Measurements from ENCODE around the gene FREM1. TPM values are rescaled to one million over a fixed set of nuclear protein-coding genes. Genes with fewer than 3 reads are reported as not detected.

FREM1 gene
- total RNA-seq, 1 experiment from 2014 or later, result 1.8 TPM

DNA sequence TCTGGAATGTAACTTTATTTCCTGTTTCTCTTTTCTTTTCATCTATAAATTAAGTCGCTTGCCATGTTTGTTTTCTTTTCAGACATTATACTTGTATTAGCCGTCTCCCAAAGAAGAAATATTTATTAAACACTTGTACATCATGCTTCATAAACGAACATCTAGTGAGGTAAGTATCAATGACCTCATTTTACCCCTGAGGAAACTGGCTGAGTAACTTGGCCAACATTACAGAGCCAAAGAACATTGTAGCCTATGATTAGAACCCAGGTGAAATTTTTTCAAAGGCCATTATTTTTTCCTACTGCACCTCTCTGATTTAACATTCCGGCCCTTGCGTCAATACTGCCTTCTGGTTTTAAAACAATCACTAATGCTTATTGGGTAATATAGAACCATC is 4.2 kb downstream of the FREM1 start:
- Histone ChIP-seq H3K4me3 (no peak overlapping the region), H3K27ac (no peak overlapping the region), H3K9me3 (replicated peaks) (no peaks in the 10 kb centered on the region), H3K36me3 (no peaks in the 10 kb centered on the region), H3K4me1 (replicated peaks) (peaks cover 14% of the 10 kb centered on the region), H3K27me3 (replicated peaks) (no peaks in the 10 kb centered on the region)
- no peak for DNase-seq (ENCODE audit: low read depth in 1 of 2, low spot score in 2 of 2)

DNA sequence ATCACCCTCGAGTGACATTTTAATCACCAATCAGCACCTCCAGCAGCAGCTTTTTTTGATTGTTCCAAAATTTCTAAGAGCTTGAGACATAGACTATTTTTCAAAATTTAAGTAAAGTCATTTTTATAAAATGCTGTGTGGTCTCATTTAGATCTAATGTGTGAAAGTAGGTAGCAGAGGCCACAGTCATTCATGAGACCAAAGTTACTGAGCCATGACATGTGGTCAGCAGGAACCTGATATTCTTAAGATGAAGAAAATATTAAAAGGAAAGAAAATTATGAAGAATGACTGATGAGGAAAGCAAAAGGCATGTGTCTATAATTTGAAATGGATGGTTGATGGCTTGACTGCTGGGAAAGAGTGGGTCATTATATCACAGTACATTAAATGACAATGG is 7.2 kb downstream of the FREM1 start:
- no peaks in the 10 kb centered on the region for H3K36me3 ChIP-seq
- no peak overlapping the region for H3K27ac ChIP-seq
- no peaks in the 10 kb centered on the region for H3K27me3 ChIP-seq (replicated peaks)
- no peaks in the 10 kb centered on the region for H3K9me3 ChIP-seq (replicated peaks)
- H3K4me3 ChIP-seq, result no peak overlapping the region
- H3K4me1 ChIP-seq (replicated peaks), result no peaks in the 10 kb centered on the region
- no peak for DNase-seq (ENCODE audit: low read depth in 1 of 2, low spot score in 2 of 2)

DNA sequence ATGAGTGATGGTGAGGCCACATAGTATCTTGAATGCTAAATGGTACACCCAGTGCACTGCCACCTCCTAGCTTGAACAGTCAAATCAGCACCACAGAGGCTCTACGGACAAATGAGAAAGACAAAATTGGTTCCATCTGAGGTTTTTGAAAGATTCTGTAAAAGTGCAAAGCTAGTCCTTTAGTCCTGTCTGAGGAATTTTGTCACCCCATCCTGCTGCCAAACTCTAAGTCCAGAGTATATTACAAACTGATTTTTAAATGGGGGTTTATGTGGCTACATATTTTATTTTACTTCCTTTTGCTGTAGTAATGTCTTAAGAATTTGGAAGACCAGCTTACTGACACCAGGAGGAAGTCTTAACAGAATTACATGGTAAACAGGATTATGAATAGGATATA is 7.7 kb downstream of the FREM1 start:
- no peak overlapping the region for H3K27ac ChIP-seq
- H3K4me3 ChIP-seq, result no peak overlapping the region
- H3K36me3 ChIP-seq, result no peaks in the 10 kb centered on the region
- DNase-seq (ENCODE audit: low read depth in 1 of 2, low spot score in 2 of 2), result no peak
- no peaks in the 10 kb centered on the region for H3K27me3 ChIP-seq (replicated peaks)
- no peaks in the 10 kb centered on the region for H3K9me3 ChIP-seq (replicated peaks)
- no peaks in the 10 kb centered on the region for H3K4me1 ChIP-seq (replicated peaks)

DNA sequence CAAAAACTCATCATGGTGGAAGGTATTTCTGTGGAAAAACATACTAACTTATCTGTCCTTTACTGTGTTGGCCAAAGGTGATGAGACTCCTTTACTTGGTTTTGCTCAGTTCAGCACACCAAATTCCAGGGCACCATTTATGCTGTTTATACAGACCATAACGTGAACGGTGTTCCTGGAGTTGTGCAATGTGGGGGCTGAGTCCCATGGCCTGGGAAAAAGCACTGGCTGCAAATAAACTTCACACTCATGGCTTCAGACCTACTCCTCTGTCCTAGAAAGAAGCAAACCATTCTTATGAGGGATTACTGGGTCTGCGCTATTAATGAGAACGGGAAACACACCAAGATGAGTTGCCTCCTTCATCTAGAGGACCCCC is 10.4 kb downstream of the FREM1 start:
- no peak overlapping the region for H3K4me3 ChIP-seq
- no peak overlapping the region for H3K27ac ChIP-seq
- DNase-seq (ENCODE audit: low read depth in 1 of 2, low spot score in 2 of 2), result no peak
- no peaks in the 10 kb centered on the region for H3K9me3 ChIP-seq (replicated peaks)
- H3K27me3 ChIP-seq (replicated peaks), result no peaks in the 10 kb centered on the region
- no peaks in the 10 kb centered on the region for H3K4me1 ChIP-seq (replicated peaks)
- H3K36me3 ChIP-seq, result no peaks in the 10 kb centered on the region

DNA sequence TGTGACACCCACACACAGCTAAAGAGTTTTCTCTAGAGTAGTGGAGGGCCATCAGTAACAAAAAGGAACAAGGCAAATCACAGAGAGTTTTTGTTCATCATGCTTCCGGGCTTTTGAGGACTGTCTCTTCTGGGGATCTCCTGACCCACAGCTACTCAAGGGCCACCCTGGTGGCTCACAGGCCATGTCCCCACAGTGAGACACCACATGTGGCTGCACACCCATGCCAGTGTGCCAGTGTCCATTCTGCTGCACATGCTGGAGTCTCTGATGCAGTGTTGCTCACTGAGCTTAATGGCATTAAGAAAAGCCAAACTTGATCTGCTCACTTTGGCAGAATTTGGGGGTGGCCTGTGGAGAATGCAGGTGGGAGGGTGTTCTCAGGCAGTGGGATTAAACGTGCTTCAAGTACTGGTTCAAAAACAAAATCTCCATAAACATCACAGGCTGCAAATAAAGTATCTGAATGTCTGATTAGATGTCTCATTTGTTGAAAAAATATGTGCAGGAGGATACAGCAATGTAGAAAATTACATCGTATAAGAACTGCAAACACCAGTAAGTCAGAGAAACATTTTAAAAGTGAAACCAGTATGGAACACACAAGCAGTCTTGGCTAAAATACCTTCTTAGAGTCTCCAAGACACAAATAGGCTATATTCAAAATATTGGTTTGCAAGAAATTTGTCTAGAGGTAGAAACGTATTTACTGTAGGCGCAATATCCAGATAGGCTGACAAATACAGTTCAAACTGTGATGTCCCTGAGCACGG is 11.0 kb downstream of the FREM1 start:
- no peaks in the 10 kb centered on the region for H3K36me3 ChIP-seq
- no peak for DNase-seq (ENCODE audit: low read depth in 1 of 2, low spot score in 2 of 2)
- no peaks in the 10 kb centered on the region for H3K4me1 ChIP-seq (replicated peaks)
- H3K27me3 ChIP-seq (replicated peaks), result no peaks in the 10 kb centered on the region
- no peak overlapping the region for H3K4me3 ChIP-seq
- no peaks in the 10 kb centered on the region for H3K9me3 ChIP-seq (replicated peaks)
- H3K27ac ChIP-seq, result no peak overlapping the region

DNA sequence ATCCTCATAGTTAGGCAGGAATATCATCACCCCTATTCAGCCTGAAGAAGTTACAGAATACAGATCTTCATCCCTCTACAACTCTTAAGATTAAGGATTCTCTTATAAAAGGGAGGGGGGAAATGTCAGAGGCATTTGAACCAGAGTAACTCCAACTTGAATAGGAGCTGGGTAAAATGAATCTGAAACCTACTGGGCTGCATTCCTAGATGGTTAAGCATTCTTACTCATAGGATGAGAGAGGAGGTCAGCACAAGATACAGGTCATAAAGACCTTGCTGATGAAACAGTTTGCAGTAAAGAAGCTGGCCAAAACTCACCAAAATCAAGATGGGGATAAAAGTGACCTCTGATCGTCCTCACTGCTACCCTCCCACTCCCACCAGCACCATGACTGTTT is 14.4 kb downstream of the FREM1 start:
- Histone ChIP-seq H3K27me3 (replicated peaks) (no peaks in the 10 kb centered on the region), H3K36me3 (no peaks in the 10 kb centered on the region), H3K4me1 (replicated peaks) (no peaks in the 10 kb centered on the region), H3K9me3 (replicated peaks) (no peaks in the 10 kb centered on the region), H3K27ac (no peak overlapping the region), H3K4me3 (no peak overlapping the region)
- no peak for DNase-seq (ENCODE audit: low read depth in 1 of 2, low spot score in 2 of 2)

DNA sequence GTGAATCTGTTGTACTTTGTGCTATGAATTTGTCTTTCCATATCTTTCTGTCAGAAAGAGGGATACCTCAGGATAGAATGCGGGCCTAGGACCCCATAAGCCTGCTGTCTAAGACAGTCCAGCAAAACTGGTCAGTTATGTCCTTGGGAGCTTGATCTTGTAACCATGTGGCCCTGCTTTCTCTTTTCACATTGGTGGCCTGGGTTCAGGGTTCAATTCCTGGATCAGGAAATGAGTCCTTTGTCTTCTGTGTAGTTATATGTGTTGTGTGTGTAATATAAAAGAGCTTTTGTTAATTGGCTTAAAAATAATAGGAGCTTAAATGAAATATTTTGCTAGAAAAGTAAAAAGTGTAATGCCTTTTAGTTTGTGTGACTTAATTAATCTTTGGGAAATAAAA is 16.9 kb downstream of the FREM1 start:
- H3K4me1 ChIP-seq (replicated peaks), result no peaks in the 10 kb centered on the region
- H3K4me3 ChIP-seq, result no peak overlapping the region
- no peak overlapping the region for H3K27ac ChIP-seq
- H3K36me3 ChIP-seq, result no peaks in the 10 kb centered on the region
- H3K9me3 ChIP-seq (replicated peaks), result no peaks in the 10 kb centered on the region
- H3K27me3 ChIP-seq (replicated peaks), result no peaks in the 10 kb centered on the region
- no peak for DNase-seq (ENCODE audit: low read depth in 1 of 2, low spot score in 2 of 2)

DNA sequence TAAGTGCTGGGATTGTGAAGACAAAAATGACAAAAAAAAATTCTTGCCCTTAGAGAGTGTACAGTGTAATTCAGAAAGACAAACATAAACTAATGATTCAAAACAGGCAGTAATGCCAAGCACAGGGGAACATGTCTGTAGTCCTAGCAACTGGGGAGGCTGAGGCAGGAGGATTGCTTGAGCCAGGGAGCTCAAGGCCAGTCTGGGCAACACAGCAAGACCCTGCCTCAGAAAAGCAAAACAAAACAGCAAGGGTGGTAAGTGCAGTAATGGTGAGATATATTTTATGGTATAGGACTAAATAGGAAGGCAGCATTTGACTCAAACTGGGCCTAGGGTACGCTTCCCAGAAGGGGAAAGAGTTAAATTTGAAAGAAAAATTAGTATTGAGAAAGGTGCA is 18.9 kb downstream of the FREM1 start:
- no peaks in the 10 kb centered on the region for H3K4me1 ChIP-seq (replicated peaks)
- no peak overlapping the region for H3K4me3 ChIP-seq
- no peak for DNase-seq (ENCODE audit: low read depth in 1 of 2, low spot score in 2 of 2)
- H3K36me3 ChIP-seq, result no peaks in the 10 kb centered on the region
- no peaks in the 10 kb centered on the region for H3K27me3 ChIP-seq (replicated peaks)
- H3K27ac ChIP-seq, result no peak overlapping the region
- H3K9me3 ChIP-seq (replicated peaks), result no peaks in the 10 kb centered on the region

DNA sequence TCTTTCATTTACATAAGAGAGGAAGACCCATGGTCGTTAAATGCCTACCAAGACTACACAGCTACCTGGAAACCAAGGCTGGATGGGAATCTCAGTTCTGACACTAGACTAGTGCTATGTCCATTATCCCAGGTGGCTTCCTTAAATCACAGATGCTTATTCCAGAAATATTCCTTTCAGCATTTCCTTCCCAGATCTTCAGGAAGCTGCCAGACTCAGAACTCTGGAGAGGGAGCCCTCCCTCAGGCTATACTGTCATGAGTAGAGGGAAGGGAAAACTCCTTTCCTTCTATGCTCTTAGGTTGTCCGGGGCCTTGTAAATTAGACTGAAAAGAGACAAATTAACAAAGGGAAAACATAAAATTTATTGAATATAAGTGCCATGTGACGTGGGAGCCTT is 20.8 kb downstream of the FREM1 start:
- no peaks in the 10 kb centered on the region for H3K9me3 ChIP-seq (replicated peaks)
- H3K4me1 ChIP-seq (replicated peaks), result no peaks in the 10 kb centered on the region
- H3K27me3 ChIP-seq (replicated peaks), result no peaks in the 10 kb centered on the region
- no peaks in the 10 kb centered on the region for H3K36me3 ChIP-seq
- H3K27ac ChIP-seq, result no peak overlapping the region
- no peak for DNase-seq (ENCODE audit: low read depth in 1 of 2, low spot score in 2 of 2)
- no peak overlapping the region for H3K4me3 ChIP-seq

DNA sequence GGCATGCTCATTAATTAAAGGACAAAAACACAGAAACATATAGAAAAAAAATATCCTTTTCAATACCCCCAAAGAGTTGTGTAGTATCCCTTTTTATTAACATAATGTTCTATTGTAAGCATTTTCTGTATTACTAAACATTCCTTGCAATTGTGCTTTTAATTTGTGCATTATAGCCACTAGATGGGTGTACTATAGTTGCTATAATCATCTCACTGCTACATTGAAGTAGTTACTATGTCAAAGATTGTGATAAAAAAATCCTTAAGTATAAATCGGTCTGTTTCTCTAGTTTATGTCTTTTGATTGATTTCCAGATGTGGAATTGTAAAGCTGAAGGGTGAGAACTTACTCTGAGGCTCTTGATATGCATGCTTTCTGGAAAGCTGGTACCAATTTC is 21.4 kb downstream of the FREM1 start:
- Histone ChIP-seq H3K4me1 (replicated peaks) (no peaks in the 10 kb centered on the region), H3K36me3 (no peaks in the 10 kb centered on the region), H3K9me3 (replicated peaks) (no peaks in the 10 kb centered on the region), H3K4me3 (no peak overlapping the region), H3K27me3 (replicated peaks) (no peaks in the 10 kb centered on the region), H3K27ac (no peak overlapping the region)
- DNase-seq (ENCODE audit: low read depth in 1 of 2, low spot score in 2 of 2), result no peak

DNA sequence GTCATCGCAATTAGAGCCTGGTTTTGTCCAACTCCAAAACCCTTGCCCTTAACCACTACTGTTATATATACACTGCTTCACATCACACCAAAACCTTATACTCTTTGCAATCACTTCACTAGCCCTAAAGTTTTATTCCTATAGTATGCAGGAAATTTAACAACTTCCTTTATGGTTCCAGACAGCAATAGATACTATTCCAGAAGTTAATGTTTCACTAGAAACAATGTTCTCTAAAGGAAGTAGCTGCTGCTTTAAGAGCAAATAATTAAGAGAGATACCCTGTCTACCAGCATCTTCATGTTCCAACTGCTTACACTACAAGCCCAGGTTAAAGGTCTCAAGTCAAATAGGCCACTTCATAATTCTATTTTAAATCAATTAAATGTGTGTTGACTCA is 22.0 kb downstream of the FREM1 start:
- Histone ChIP-seq H3K27ac (no peak overlapping the region), H3K36me3 (no peaks in the 10 kb centered on the region), H3K4me1 (replicated peaks) (no peaks in the 10 kb centered on the region), H3K9me3 (replicated peaks) (no peaks in the 10 kb centered on the region), H3K4me3 (no peak overlapping the region), H3K27me3 (replicated peaks) (no peaks in the 10 kb centered on the region)
- DNase-seq (ENCODE audit: low read depth in 1 of 2, low spot score in 2 of 2), result no peak

DNA sequence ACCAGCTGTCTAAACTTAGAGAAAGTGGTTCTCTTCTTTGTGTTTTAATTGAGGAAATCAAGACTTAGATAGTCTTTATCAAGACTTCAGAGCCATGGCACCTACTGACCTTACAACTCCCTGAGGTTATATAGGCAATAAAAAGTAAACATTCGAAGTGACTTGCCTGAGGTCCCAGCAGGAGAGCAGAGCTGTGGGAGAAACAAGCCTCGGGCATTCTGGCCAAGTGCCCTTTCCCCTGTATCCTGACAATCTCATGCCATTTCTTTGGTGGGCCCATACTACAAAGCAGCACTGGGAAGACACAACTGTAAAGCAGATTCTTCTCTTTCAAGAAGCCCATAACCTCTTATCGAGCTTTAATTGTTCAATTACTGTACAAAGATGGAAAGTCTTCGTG is 23.1 kb downstream of the FREM1 start:
- Histone ChIP-seq H3K4me3 (no peak overlapping the region), H3K36me3 (no peaks in the 10 kb centered on the region), H3K9me3 (replicated peaks) (no peaks in the 10 kb centered on the region), H3K4me1 (replicated peaks) (no peaks in the 10 kb centered on the region), H3K27ac (no peak overlapping the region), H3K27me3 (replicated peaks) (no peaks in the 10 kb centered on the region)
- DNase-seq (ENCODE audit: low read depth in 1 of 2, low spot score in 2 of 2), result no peak

DNA sequence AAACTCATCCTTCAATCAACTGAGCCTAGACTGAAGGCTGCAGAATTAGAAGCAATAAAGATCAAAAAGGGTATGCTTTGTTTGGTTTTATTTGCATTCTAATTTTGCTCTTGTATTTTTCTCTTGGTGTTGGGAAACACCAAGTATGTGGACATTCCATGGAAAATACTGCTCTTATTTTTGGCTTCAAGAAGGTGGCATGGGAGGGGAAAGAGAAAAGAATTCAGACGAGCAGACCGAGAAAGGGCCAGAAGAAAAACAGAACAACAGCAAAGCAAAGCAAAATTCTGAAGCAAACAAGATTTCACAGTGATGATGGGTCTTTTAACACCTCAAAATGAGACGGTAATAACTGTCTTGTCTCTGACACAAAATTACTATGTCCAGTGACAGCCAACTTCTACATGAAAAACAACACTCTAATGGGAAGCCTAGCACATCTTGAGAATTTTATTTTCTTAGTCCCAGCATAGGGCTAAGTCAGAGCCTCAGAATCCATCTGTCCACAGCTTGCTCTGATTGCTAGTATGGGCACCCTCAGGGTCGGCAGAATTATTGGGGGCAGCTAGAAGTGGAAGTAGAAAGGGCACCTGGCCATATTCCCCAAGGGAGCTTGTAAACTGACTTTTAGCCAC is 26.8 kb downstream of the FREM1 start:
- Histone ChIP-seq H3K9me3 (replicated peaks) (no peaks in the 10 kb centered on the region), H3K4me1 (replicated peaks) (no peaks in the 10 kb centered on the region), H3K4me3 (no peak overlapping the region), H3K27ac (no peak overlapping the region), H3K27me3 (replicated peaks) (no peaks in the 10 kb centered on the region), H3K36me3 (no peaks in the 10 kb centered on the region)
- DNase-seq (ENCODE audit: low read depth in 1 of 2, low spot score in 2 of 2), result no peak

DNA sequence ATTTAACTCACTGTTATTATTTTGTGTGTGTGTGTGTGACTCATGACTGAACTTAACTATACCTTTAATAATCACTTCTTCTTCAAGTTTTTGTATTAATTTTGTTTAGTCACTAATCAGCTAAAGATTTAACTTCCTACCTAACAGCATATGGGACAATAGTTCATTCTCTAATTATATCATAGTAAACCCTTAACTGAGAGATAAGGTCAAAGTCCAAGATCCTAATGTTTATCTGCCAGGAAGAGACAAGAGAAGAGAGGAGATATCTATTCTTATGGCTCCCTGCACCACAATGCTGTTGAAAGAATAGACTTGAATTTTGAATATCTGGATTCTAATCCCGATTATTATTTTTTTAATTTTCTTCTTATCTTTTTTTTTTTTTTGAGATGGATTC is 28.1 kb downstream of the FREM1 start:
- Histone ChIP-seq H3K27me3 (replicated peaks) (no peaks in the 10 kb centered on the region), H3K4me1 (replicated peaks) (no peaks in the 10 kb centered on the region), H3K9me3 (replicated peaks) (no peaks in the 10 kb centered on the region), H3K4me3 (no peak overlapping the region), H3K36me3 (no peaks in the 10 kb centered on the region), H3K27ac (no peak overlapping the region)
- DNase-seq (ENCODE audit: low read depth in 1 of 2, low spot score in 2 of 2), result no peak

DNA sequence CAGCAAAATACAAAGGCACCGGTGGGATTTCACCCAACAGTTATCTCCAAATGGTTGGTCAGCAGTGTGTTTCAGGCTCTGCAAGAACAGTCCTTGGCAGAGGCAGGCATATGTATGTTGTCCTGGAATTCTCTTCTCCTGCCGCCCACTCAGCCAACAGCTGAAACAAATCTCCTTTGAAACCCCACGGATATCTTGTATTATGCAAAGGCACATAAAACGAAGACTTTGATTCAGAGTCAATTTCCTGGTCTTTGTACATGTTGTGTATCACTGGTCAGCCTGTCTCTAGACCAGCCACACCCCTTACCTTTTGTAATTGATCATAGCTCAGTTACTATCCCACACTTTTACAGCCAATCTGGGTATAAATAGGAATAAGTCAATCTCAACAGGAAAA is 29.2 kb downstream of the FREM1 start:
- Histone ChIP-seq H3K4me3 (no peak overlapping the region), H3K27me3 (replicated peaks) (no peaks in the 10 kb centered on the region), H3K27ac (no peak overlapping the region), H3K4me1 (replicated peaks) (no peaks in the 10 kb centered on the region), H3K9me3 (replicated peaks) (no peaks in the 10 kb centered on the region), H3K36me3 (no peaks in the 10 kb centered on the region)
- DNase-seq (ENCODE audit: low read depth in 1 of 2, low spot score in 2 of 2), result no peak

All from SJSA1 (cell line).